PC-9 (cell line): ENCODE results near the gene ENG. TPM values are rescaled to one million over a fixed set of nuclear protein-coding genes. Genes with fewer than 3 reads are reported as not detected.
A peak's percentile ranks its signal among the peaks of the same experiment; 100 is the strongest.

Experiments used
- BruUV-seq: library from RNA; stranded (reverse); fragments of 400-500 nt; replicated peaks from 2 replicates; lab custom pipeline; 2021; lab: Mats Ljungman, UMichigan
- CTCF ChIA-PET: fragments of 300-600 bp; sonication (Branson Sonifier 250); formaldehyde crosslinking; loops from one replicate; lab custom pipeline; 2022; ENCODE audit warnings: antibody characterized with exemption; lab: Charles Lee
- POLR2A ChIA-PET: fragments of 300-600 bp; sonication (Branson Sonifier 250); formaldehyde crosslinking; loops from one replicate; lab custom pipeline; 2022; ENCODE audit warnings: antibody characterized with exemption; ENCODE audit not compliant: unreplicated experiment; lab: Charles Lee
- DNase-seq, 2 experiments: peaks; one replicate each; pipeline versions ENCODE4 v3.0.0 to v3.0.0-alpha.2; 2015 to 2022; ENCODE audit warnings: mixed read lengths in 1 of 2
- H2AFZ ChIP-seq: fragments of 200-600 bp; sonication (generic); 2 replicates; pipeline ENCODE4 v1.8.1; 2017; ENCODE audit warnings: antibody characterized with exemption
- H3F3A ChIP-seq: fragments of 200-600 bp; sonication (generic); 2 replicates; pipeline ENCODE4 v1.8.1; 2017; ENCODE audit warnings: antibody characterized with exemption, mild to moderate bottlenecking, low read depth; ENCODE audit not compliant: insufficient read depth
- H3K27ac ChIP-seq: fragments of 200-600 bp; sonication (generic); 2 replicates; pipeline ENCODE4 v1.6.1; 2016; ENCODE audit warnings: mixed run types
- H3K27me3 ChIP-seq: fragments of 200-600 bp; sonication (generic); 2 replicates; pipeline ENCODE4 v1.6.1; 2016; ENCODE audit warnings: low read depth, mixed run types; ENCODE audit not compliant: insufficient read depth
- H3K36me3 ChIP-seq: fragments of 200-600 bp; sonication (generic); 2 replicates; pipeline ENCODE4 v1.6.1; 2016; ENCODE audit warnings: low read depth, mixed run types
- H3K4me1 ChIP-seq: fragments of 200-600 bp; sonication (generic); replicated peaks from 2 replicates; pipeline ENCODE4 v1.6.1; 2016; ENCODE audit warnings: mixed run types; ENCODE audit not compliant: insufficient read depth
- H3K4me2 ChIP-seq: fragments of 200-600 bp; sonication (generic); 2 replicates; pipeline ENCODE4 v1.6.1; 2017; ENCODE audit warnings: mixed run types
- H3K4me3 ChIP-seq: fragments of 200-600 bp; sonication (generic); 2 replicates; pipeline ENCODE4 v1.6.1; 2016; ENCODE audit warnings: mixed run types
- H3K79me2 ChIP-seq: fragments of 200-600 bp; sonication (generic); 2 replicates; pipeline ENCODE4 v1.6.1; 2017; ENCODE audit warnings: low read depth, mixed run types
- H3K9me2 ChIP-seq: fragments of 200-600 bp; sonication (generic); 2 replicates; pipeline ENCODE4 v1.8.1; 2017; ENCODE audit warnings: mild to moderate bottlenecking; ENCODE audit not compliant: insufficient read depth
- H3K9me3 ChIP-seq: fragments of 200-600 bp; sonication (generic); 2 replicates; pipeline ENCODE4 v1.8.1; 2016; ENCODE audit warnings: low read depth; ENCODE audit not compliant: insufficient read depth
- H4K20me1 ChIP-seq: fragments of 200-600 bp; sonication (generic); 2 replicates; pipeline ENCODE4 v1.8.1; 2017; ENCODE audit not compliant: insufficient read depth
- CTCF ChIP-seq: fragments of 200-600 bp; sonication (generic); conservative IDR thresholded peaks from 2 replicates; pipeline ENCODE4 v1.6.1; 2017; ENCODE audit warnings: mixed run types, antibody characterized with exemption, mild to moderate bottlenecking, moderate library complexity
- EZH2 ChIP-seq: fragments of 200-600 bp; sonication (generic); IDR thresholded peaks from 2 replicates; pipeline ENCODE4 v1.8.0; 2017; ENCODE audit warnings: antibody characterized with exemption, low read depth
- intact Hi-C: fragments of 100-400 bp; cut with micrococcal nuclease; formaldehyde crosslinking; loops from one replicate; pipeline ENCODE4 v1.10.0; 2022; ENCODE audit not compliant: unreplicated experiment
- total RNA-seq: library from RNA; stranded (reverse); gene quantifications from 2 replicates; pipeline ENCODE4 v1.2.3, GENCODE V29; 2021

The ENG gene
- total RNA-seq, 1 experiment from 2014 or later, result 23.1 TPM

- H3K4me2 ChIP-seq, result no peak overlapping the region
- H3K79me2 ChIP-seq, result no peaks in the 10 kb centered on the region
- BruUV-seq, result no TSS peak
- H3F3A ChIP-seq, result peaks cover 71% of the 10 kb centered on the region
- peaks cover 21% of the 10 kb centered on the region for H3K4me1 ChIP-seq
- no peaks in the 10 kb centered on the region for H3K36me3 ChIP-seq
- TF ChIP-seq EZH2 (no peak), CTCF (no peak)
- H3K4me3 ChIP-seq, result no peak overlapping the region
- H3K27me3 ChIP-seq, result no peaks in the 10 kb centered on the region
- intact Hi-C loops, result no loop called here
- no peaks in the 10 kb centered on the region for H3K9me3 ChIP-seq
- POLR2A ChIA-PET, result no interaction called here
- H4K20me1 ChIP-seq, result peaks cover 14% of the 10 kb centered on the region; the same call in 1 of the 2 replicates
- H2AFZ ChIP-seq, result no peak overlapping the region
- H3K9me2 ChIP-seq, result no peaks in the 10 kb centered on the region
- H3K27ac ChIP-seq, result no peak overlapping the region
- CTCF ChIA-PET, result no interaction called here
- no peak for DNase-seq
Measured at GRCh38 chr9:127796225-127796813, 58.1 kb downstream of the ENG start.

- Histone ChIP-seq H3K4me1 (peaks cover 9% of the 10 kb centered on the region; the same call in 1 of the 2 replicates), H3F3A (peaks cover 78% of the 10 kb centered on the region), H3K9me2 (no peaks in the 10 kb centered on the region), H3K4me3 (no peak overlapping the region), H3K79me2 (peaks cover 13% of the 10 kb centered on the region), H3K9me3 (no peaks in the 10 kb centered on the region), H3K27ac (no peak overlapping the region), H4K20me1 (peaks cover 34% of the 10 kb centered on the region), H3K4me2 (no peak overlapping the region), H3K36me3 (peaks cover 11% of the 10 kb centered on the region), H3K27me3 (no peaks in the 10 kb centered on the region), H2AFZ (no peak overlapping the region)
- ChIA-PET POLR2A (no interaction called here), CTCF (no interaction called here)
- intact Hi-C loops, result no loop called here
- TF ChIP-seq CTCF (no peak), EZH2 (no peak)
- BruUV-seq, result no TSS peak
- no peak for DNase-seq
Measured at GRCh38 chr9:127794001-127794791, 60.3 kb downstream of the ENG start.

GRCh38 chr9:127793093-127793708, 61.3 kb downstream of the ENG start:
- Histone ChIP-seq H3K27ac (no peak overlapping the region), H3F3A (peaks cover 75% of the 10 kb centered on the region), H2AFZ (no peak overlapping the region), H3K4me2 (no peak overlapping the region), H3K4me3 (no peak overlapping the region), H3K9me3 (no peaks in the 10 kb centered on the region), H3K36me3 (peaks cover 20% of the 10 kb centered on the region), H3K79me2 (peaks cover 23% of the 10 kb centered on the region), H3K4me1 (peaks cover 1% of the 10 kb centered on the region; the same call in 1 of the 2 replicates), H3K9me2 (no peaks in the 10 kb centered on the region), H4K20me1 (peaks cover 44% of the 10 kb centered on the region), H3K27me3 (no peaks in the 10 kb centered on the region)
- intact Hi-C loops, result no loop called here
- BruUV-seq, result no TSS peak
- ChIA-PET POLR2A (interaction anchor here (0.7 kb wide), 1 partner anchor 321 kb away, joined by 3 read pairs; no protein-coding TSS in a partner anchor), CTCF (no interaction called here)
- TF ChIP-seq EZH2 (no peak), CTCF (no peak)
- DNase-seq, result peak in 1 of 2 experiments; percentile 3
